ENCODE data around the gene MAPK6. TPM values are rescaled to one million over a fixed set of nuclear protein-coding genes. Genes with fewer than 3 reads are reported as not detected.

Gene MAPK6
- total and polyA plus RNA-seq, 10 of the 15 experiments (the other 5 are each of a cell fraction or from before 2014, with no cell fraction given) = 20.6 to 100 (median 52.6) TPM

DNA sequence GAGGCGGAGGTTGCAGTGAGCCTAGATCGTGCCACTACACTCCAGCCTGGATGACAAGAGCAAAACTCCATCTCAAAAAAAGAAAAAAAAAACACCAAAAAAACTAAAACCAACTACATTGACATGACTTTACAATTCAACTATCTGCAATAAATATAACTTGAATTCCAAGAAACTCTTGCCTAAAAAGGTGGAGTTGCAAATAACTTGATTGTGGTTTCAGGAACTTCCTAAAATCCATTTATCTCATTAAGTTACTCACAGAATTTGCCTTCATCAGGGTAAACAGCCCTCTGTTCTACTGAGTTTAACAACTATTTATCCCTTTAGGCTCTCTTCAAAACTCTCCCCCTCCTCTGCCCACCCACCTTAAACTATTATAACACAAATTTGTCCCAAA, 2.7 kb upstream of the MAPK6 start (continued):
- TF ChIP-seq CEBPZ (IDR thresholded peaks at IDR 0.05; ENCODE audit: low read depth, low read length) (no peak), TCF3 (IDR thresholded peaks at IDR 0.05; ENCODE audit: borderline replicate concordance, insufficient read depth, low read depth, low read length) (no peak)

DNA sequence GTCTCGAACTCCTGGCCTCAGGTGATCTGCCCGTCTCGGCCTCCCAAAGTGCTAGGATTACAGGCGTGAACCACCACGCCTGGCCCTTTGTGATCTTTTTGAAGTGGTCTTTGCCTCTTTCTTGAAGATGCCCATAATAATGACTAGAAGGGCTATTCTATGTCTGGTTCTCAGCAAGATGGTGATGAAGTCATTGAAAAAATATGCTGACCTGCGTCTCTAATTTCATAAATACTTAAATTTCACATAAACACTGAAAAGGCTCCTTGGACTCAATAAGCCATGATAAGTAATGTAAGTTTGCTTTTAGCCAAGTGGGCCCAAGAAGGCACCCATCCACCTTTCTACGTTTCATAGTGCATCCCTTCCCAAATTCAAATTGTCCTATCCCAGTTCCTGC, 775 bp upstream of the MAPK6 start:
- Histone ChIP-seq H3K79me2 (ENCODE audit: control insufficient read depth, insufficient read depth, low read length) (peaks cover 43% of the 10 kb centered on the region), H3K4me2 (ENCODE audit: control insufficient read depth, insufficient read depth) (peak overlapping the region; percentile 86), H3K27me3 (replicated peaks in 1 of 2; ENCODE audit: control insufficient read depth in 2 of 2, insufficient read depth in 2 of 2, low read length in 1 of 2) (no peaks in the 10 kb centered on the region), H4K20me1 (ENCODE audit: control insufficient read depth, insufficient read depth) (no peaks in the 10 kb centered on the region), H3K4me1 (ENCODE audit: control insufficient read depth, insufficient read depth, low read length) (peaks cover 21% of the 10 kb centered on the region), H2AFZ (ENCODE audit: control insufficient read depth, low read depth, low read length) (no peak overlapping the region; the same call in 1 of the 2 replicates), H3K9ac (ENCODE audit: control insufficient read depth, insufficient read depth, low read length) (peak overlapping the region; percentile 68; the same call in 1 of the 2 replicates), H3K36me3 (ENCODE audit: control insufficient read depth in 2 of 2, insufficient read depth in 2 of 2, low read length in 1 of 2) (no peaks in the 10 kb centered on the region), H3K9me3 (replicated peaks; ENCODE audit: control insufficient read depth, insufficient read depth, low read length) (no peaks in the 10 kb centered on the region), H3K27ac (ENCODE audit: control insufficient read depth, insufficient read depth) (peak overlapping the region; percentile 99), H3K4me3 (peak overlapping the region; percentile 80)
- DNase-seq (ENCODE audit: low read depth, low spot score) (no peak), FAIRE-seq (no peak), ATAC-seq (no peak)
- CTCF ChIA-PET = interaction anchor here (0.6 to 1.6 kb wide), 3 partner anchors 11 to 1810 kb away, joined by 3 to 5 read pairs (median 4); no protein-coding TSS in a partner anchor
- in situ Hi-C loops (cut with MboI) (loop anchor here (5.0 kb wide), 1 partner anchor 359 kb away; no protein-coding TSS in a partner anchor), intact Hi-C loops (cut with micrococcal nuclease; ENCODE audit: unreplicated experiment) (no loop called here)
- SMC1A ChIA-PET (ENCODE audit: uncharacterized antibody, unreplicated experiment) = interaction anchor here (1.1 to 2.4 kb wide), 3 partner anchors 11 to 33 kb away, joined by 3 to 17 read pairs (median 3); no protein-coding TSS in a partner anchor
- BruUV-seq (replicated peaks) = no TSS peak
- POLR2A ChIA-PET = interaction anchor here (0.5 to 5.5 kb wide), 2 partner anchors 12 to 33 kb away, joined by 5 to 54 read pairs; no protein-coding TSS in a partner anchor
- 96% methylated on average over 7 of the region's 7 CpGs for WGBS (ENCODE audit: insufficient coverage, insufficient replicate concordance, low lambda C conversion rate, missing lambda C conversion rate)
- RAD21 ChIA-PET (ENCODE audit: unreplicated experiment) = interaction anchor here (6.7 kb wide), 1 partner anchor 11 kb away, joined by 54 read pairs; no protein-coding TSS in a partner anchor
- TF ChIP-seq BHLHE40 (IDR thresholded peaks at IDR 0.05; ENCODE audit: borderline replicate concordance in 1 of 2, low read depth in 2 of 2, low read length in 1 of 2) = no peak
- TF ChIP-seq POLR2A (IDR thresholded peaks at IDR 0.05; ENCODE audit: low read depth, low read length) = no peak
- TF ChIP-seq, protein P1, sequence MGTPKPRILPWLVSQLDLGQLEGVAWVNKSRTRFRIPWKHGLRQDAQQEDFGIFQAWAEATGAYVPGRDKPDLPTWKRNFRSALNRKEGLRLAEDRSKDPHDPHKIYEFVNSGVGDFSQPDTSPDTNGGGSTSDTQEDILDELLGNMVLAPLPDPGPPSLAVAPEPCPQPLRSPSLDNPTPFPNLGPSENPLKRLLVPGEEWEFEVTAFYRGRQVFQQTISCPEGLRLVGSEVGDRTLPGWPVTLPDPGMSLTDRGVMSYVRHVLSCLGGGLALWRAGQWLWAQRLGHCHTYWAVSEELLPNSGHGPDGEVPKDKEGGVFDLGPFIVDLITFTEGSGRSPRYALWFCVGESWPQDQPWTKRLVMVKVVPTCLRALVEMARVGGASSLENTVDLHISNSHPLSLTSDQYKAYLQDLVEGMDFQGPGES (IDR thresholded peaks at IDR 0.05) = no peak
- TF ChIP-seq, protein P2, sequence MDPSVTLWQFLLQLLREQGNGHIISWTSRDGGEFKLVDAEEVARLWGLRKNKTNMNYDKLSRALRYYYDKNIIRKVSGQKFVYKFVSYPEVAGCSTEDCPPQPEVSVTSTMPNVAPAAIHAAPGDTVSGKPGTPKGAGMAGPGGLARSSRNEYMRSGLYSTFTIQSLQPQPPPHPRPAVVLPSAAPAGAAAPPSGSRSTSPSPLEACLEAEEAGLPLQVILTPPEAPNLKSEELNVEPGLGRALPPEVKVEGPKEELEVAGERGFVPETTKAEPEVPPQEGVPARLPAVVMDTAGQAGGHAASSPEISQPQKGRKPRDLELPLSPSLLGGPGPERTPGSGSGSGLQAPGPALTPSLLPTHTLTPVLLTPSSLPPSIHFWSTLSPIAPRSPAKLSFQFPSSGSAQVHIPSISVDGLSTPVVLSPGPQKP (IDR thresholded peaks at IDR 0.05; ENCODE audit: low read depth, low read length) = no peak
- TF ChIP-seq WRNIP1 (IDR thresholded peaks at IDR 0.05; ENCODE audit: borderline replicate concordance, low read depth, low read length) = no peak
- TF ChIP-seq ZNF687 (IDR thresholded peaks at IDR 0.05) = no peak
- TF ChIP-seq HDAC2 (IDR thresholded peaks at IDR 0.05) = no peak
- TF ChIP-seq, protein P3, sequence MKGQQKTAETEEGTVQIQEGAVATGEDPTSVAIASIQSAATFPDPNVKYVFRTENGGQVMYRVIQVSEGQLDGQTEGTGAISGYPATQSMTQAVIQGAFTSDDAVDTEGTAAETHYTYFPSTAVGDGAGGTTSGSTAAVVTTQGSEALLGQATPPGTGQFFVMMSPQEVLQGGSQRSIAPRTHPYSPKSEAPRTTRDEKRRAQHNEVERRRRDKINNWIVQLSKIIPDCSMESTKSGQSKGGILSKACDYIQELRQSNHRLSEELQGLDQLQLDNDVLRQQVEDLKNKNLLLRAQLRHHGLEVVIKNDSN (IDR thresholded peaks at IDR 0.05; ENCODE audit: borderline replicate concordance, extremely low read length, insufficient read depth, low read depth, low read length) = no peak
- no peak for TF ChIP-seq BRCA1 (IDR thresholded peaks at IDR 0.05; ENCODE audit: low read depth, low read length)

Measured in GM12878 (cell line).